Measurements from ENCODE around the gene LACTB.

GRCh38 chr15:63103416-63103815 is 18.2 kb upstream of the LACTB start:
- TF ChIP-seq FOXA1 (IDR thresholded peaks at IDR 0.05) (no peak), HDGF (IDR thresholded peaks at IDR 0.05; ENCODE audit: borderline replicate concordance) (no peak), TARDBP (IDR thresholded peaks at IDR 0.05) (no peak)
